RWPE2 (cell line): Measurements from ENCODE around the gene AADACL3.

Experiments
- ATAC-seq: fragments of 200-7000 bp; cut with Tn5 transposase; 3 replicates; pipeline ENCODE4 v1.9.1; 2021; ENCODE audit warnings: low read depth
- DNase-seq: peaks from one replicate; pipeline ENCODE4 v3.0.0-alpha.2; 2020; ENCODE audit warnings: low spot score
- H3K27ac ChIP-seq: fragments of 450-650 bp; 2 replicates; pipeline ENCODE4 v1.5.1; 2017; ENCODE audit warnings: mild to moderate bottlenecking; ENCODE audit not compliant: poor library complexity, severe bottlenecking
- H3K27me3 ChIP-seq: fragments of 250-450 bp; sonication (Bioruptor Pico); 2 replicates; pipeline ENCODE4 v1.5.1; 2021; ENCODE audit warnings: mild to moderate bottlenecking, moderate library complexity; ENCODE audit not compliant: insufficient read depth, poor library complexity, severe bottlenecking
- H3K36me3 ChIP-seq: fragments of 250-450 bp; sonication (Bioruptor Pico); 2 replicates; pipeline ENCODE4 v1.5.1; 2020; ENCODE audit warnings: low read depth, mild to moderate bottlenecking, moderate library complexity
- H3K4me1 ChIP-seq: fragments of 250-450 bp; sonication (Bioruptor Pico); 2 replicates; pipeline ENCODE4 v1.5.1; 2021; ENCODE audit warnings: mild to moderate bottlenecking, moderate library complexity; ENCODE audit not compliant: insufficient read depth, poor library complexity, severe bottlenecking
- H3K4me3 ChIP-seq: fragments of 250-450 bp; sonication (Bioruptor Pico); 2 replicates; pipeline ENCODE4 v1.5.1; 2021; ENCODE audit warnings: mild to moderate bottlenecking, moderate library complexity; ENCODE audit not compliant: severe bottlenecking
- H3K9me3 ChIP-seq: fragments of 250-450 bp; sonication (Bioruptor Pico); 2 replicates; pipeline ENCODE4 v1.5.1; 2021; ENCODE audit warnings: mild to moderate bottlenecking, moderate library complexity; ENCODE audit not compliant: severe bottlenecking
- TF ChIP-seq, protein P1 (sequence below): fragments of 450-650 bp; IDR thresholded peaks from one replicate; pipeline ENCODE4 v1.5.1; 2017; ENCODE audit warnings: mild to moderate bottlenecking, moderate library complexity; ENCODE audit not compliant: poor library complexity, severe bottlenecking

The AADACL3 gene

DNA sequence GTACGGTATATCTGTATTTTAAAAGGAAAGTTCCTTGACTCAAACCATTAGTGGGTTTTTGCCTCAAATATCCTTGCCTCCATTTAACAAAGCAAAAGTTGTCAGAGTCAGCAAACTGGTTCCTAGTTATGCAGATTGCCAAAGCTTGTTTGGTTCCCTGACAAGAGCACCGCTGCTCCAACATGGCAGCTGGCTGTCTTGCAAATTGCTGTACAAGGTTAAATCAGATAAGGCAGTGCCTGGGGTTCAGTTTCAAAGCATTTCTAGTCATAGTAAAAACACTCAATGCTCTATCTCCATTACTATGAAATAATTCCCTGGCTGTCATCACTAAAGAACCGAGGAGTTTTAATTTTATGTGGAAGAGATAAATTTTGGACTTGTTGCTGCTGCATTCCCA, 18.7 kb downstream of the AADACL3 start:
- DNase-seq = no peak
- Histone ChIP-seq H3K27ac (no peak overlapping the region), H3K9me3 (no peaks in the 10 kb centered on the region), H3K4me1 (no peaks in the 10 kb centered on the region), H3K4me3 (no peak overlapping the region), H3K27me3 (peaks cover 43% of the 10 kb centered on the region), H3K36me3 (no peaks in the 10 kb centered on the region)
- TF ChIP-seq, protein P1, sequence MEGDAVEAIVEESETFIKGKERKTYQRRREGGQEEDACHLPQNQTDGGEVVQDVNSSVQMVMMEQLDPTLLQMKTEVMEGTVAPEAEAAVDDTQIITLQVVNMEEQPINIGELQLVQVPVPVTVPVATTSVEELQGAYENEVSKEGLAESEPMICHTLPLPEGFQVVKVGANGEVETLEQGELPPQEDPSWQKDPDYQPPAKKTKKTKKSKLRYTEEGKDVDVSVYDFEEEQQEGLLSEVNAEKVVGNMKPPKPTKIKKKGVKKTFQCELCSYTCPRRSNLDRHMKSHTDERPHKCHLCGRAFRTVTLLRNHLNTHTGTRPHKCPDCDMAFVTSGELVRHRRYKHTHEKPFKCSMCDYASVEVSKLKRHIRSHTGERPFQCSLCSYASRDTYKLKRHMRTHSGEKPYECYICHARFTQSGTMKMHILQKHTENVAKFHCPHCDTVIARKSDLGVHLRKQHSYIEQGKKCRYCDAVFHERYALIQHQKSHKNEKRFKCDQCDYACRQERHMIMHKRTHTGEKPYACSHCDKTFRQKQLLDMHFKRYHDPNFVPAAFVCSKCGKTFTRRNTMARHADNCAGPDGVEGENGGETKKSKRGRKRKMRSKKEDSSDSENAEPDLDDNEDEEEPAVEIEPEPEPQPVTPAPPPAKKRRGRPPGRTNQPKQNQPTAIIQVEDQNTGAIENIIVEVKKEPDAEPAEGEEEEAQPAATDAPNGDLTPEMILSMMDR = no peak
- ATAC-seq = no peak

DNA sequence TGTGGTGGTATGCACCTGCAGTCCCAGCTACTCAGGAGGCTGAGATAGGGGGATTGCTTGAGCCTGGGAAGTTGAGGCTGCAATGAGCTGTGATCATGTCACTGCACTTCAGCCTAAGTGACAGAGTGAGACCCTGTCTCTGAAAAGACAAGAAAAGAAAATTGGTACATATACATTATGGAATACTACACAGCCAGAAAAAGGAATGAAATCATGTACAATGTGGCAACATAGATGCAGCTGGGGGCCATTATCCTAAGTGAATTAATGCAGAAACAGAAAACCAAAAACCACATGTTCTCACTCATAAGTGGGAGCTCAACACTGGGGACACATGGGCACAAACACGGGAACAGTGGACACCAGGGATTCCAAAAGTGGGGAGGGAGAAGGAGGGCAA, 23.0 kb downstream of the AADACL3 start:
- Histone ChIP-seq H3K4me3 (no peak overlapping the region), H3K36me3 (no peaks in the 10 kb centered on the region), H3K27ac (no peak overlapping the region), H3K9me3 (no peaks in the 10 kb centered on the region), H3K27me3 (peaks cover 36% of the 10 kb centered on the region), H3K4me1 (no peaks in the 10 kb centered on the region)
- TF ChIP-seq, protein P1 = no peak
- ATAC-seq (no peak), DNase-seq (no peak)

GRCh38 chr1:12739613-12740012, 23.7 kb downstream of the AADACL3 start:
- Histone ChIP-seq H3K27me3 (peaks cover 29% of the 10 kb centered on the region), H3K9me3 (no peaks in the 10 kb centered on the region), H3K36me3 (no peaks in the 10 kb centered on the region), H3K4me1 (no peaks in the 10 kb centered on the region), H3K4me3 (no peak overlapping the region), H3K27ac (no peak overlapping the region)
- TF ChIP-seq, protein P1 = no peak
- no peak for ATAC-seq
- no peak for DNase-seq

DNA sequence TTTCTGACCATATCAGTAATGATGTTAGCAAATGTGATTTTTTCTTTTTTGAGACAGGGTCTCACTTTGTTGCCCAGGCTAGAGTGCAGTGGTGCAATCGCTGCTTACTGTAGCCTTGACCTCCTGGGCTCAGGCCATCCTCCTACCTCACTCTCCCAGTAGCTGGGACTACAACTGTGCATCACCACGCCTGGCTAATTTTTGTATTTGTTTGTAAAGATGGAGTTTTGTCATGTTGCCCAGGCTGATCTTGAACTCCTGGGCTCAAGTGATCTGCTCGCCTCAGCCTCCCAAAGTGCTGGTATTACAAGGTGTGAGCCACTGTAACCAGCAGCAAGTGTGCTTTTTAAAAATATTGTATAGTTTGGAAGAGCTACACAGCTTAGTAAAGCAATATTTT, 26.0 kb downstream of the AADACL3 start:
- ATAC-seq (no peak), DNase-seq (no peak)
- H3K36me3 ChIP-seq = no peaks in the 10 kb centered on the region
- H3K9me3 ChIP-seq = no peaks in the 10 kb centered on the region
- H3K4me1 ChIP-seq = no peaks in the 10 kb centered on the region
- no peak overlapping the region for H3K4me3 ChIP-seq
- TF ChIP-seq, protein P1 = no peak
- no peak overlapping the region for H3K27ac ChIP-seq
- H3K27me3 ChIP-seq = peaks cover 8% of the 10 kb centered on the region

- no peak for DNase-seq
- Histone ChIP-seq H3K36me3 (no peaks in the 10 kb centered on the region), H3K4me1 (no peaks in the 10 kb centered on the region), H3K27ac (no peak overlapping the region), H3K4me3 (no peak overlapping the region), H3K27me3 (no peaks in the 10 kb centered on the region), H3K9me3 (no peaks in the 10 kb centered on the region)
- ATAC-seq = no peak
- TF ChIP-seq, protein P1 = no peak
These were observed 29.4 kb downstream of the AADACL3 start for GRCh38 chr1:12745126-12745991.
